Stimulated activated CD8-positive, alpha-beta memory T cell treated with anti-CD3 and anti-CD28 coated beads, Interleukin-4, amount 100 ng/mL, for 24 hours (primary cell): ENCODE results near the gene B4GALNT4.
"Not testable (repeated sequence)": the region's sequence is repeated elsewhere in the genome, so short reads cannot be mapped to it uniquely, and the experiment has no call there.

Experiments used
- DNase-seq: peaks from one replicate; pipeline ENCODE4 v3.0.0-alpha.2; 2020; ENCODE audit warnings: low read depth

B4GALNT4 gene

GRCh38 chr11:369336-370018 is at the start of gene B4GALNT4:
TSS of gene B4GALNT4 (plus strand) at chr11:369499. CDS start at chr11:369804, 305 bp downstream.
- DNase-seq = no peak

- DNase-seq = not testable (repeated sequence)
Observed at GRCh38 chr11:319888-320273, 49.4 kb upstream of the B4GALNT4 start.

GRCh38 chr11:324156-324555 is 45.1 kb upstream of the B4GALNT4 start:
- no peak for DNase-seq

GRCh38 chr11:324593-325517 is 44.4 kb upstream of the B4GALNT4 start:
- not testable (repeated sequence) for DNase-seq

- no peak for DNase-seq
Observed at GRCh38 chr11:325796-326591, 43.3 kb upstream of the B4GALNT4 start.

GRCh38 chr11:326592-326841 is 42.8 kb upstream of the B4GALNT4 start:
- DNase-seq = no peak

- no peak for DNase-seq
Observed at GRCh38 chr11:326842-327580, 42.3 kb upstream of the B4GALNT4 start.

- DNase-seq = no peak
Observed at GRCh38 chr11:327581-327923, 41.7 kb upstream of the B4GALNT4 start.

GRCh38 chr11:328012-328411 is 41.3 kb upstream of the B4GALNT4 start:
- DNase-seq = no peak

- not testable (repeated sequence) for DNase-seq
Observed at GRCh38 chr11:328516-329100, 40.7 kb upstream of the B4GALNT4 start.

- no peak for DNase-seq
Observed at GRCh38 chr11:329886-330253, 39.4 kb upstream of the B4GALNT4 start.

- no peak for DNase-seq
Observed at GRCh38 chr11:330307-330693, 39.0 kb upstream of the B4GALNT4 start.

GRCh38 chr11:330694-331357 is 38.5 kb upstream of the B4GALNT4 start:
- DNase-seq = no peak

- DNase-seq = no peak
Observed at GRCh38 chr11:331358-332060, 37.8 kb upstream of the B4GALNT4 start.

- no peak for DNase-seq
Observed at GRCh38 chr11:332651-333480, 36.4 kb upstream of the B4GALNT4 start.

GRCh38 chr11:333616-334263 is 35.6 kb upstream of the B4GALNT4 start:
- DNase-seq = not testable (repeated sequence)

- DNase-seq = no peak
Observed at GRCh38 chr11:334264-334994, 34.9 kb upstream of the B4GALNT4 start.
